H54 (cell line): ENCODE measurements around the gene MOSMO.
"Not testable (repeated sequence)": the region's sequence is repeated elsewhere in the genome, so short reads cannot be mapped to it uniquely, and the experiment has no call there.

Source experiments
- DNase-seq: peaks from one replicate; pipeline ENCODE4 v3.0.0; 2011; ENCODE audit warnings: low spot score, mixed read lengths; ENCODE audit not compliant: insufficient read length
- FAIRE-seq: peaks from 3 replicates; lab custom pipeline; 2011; peaks lifted over from hg19 to GRCh38; lab: Jason Lieb, UNC
- POLR2A ChIP-seq: IDR thresholded peaks from 2 replicates; pipeline ENCODE4 v1.6.1; 2011; ENCODE audit warnings: low read depth, mild to moderate bottlenecking, low read length

The MOSMO gene

GRCh38 chr16:22078656-22079055, 70.7 kb downstream of the MOSMO start:
- DNase-seq, result no peak
- FAIRE-seq, result no peak
- TF ChIP-seq POLR2A, result no peak

- DNase-seq (no peak), FAIRE-seq (no peak)
Measured at GRCh38 chr16:22081050-22081449, 73.1 kb downstream of the MOSMO start.

GRCh38 chr16:22086440-22086839, 78.5 kb downstream of the MOSMO start:
- DNase-seq (no peak), FAIRE-seq (no peak)
- TF ChIP-seq POLR2A, result no peak

More at GRCh38 chr16:22081050-22081449, 73.1 kb downstream of the MOSMO start:
- no peak for TF ChIP-seq POLR2A

GRCh38 chr16:22088642-22089041, 80.7 kb downstream of the MOSMO start:
- no peak for TF ChIP-seq POLR2A
- FAIRE-seq (no peak), DNase-seq (no peak)

- TF ChIP-seq POLR2A, result no peak
- FAIRE-seq (no peak), DNase-seq (no peak)
Measured at GRCh38 chr16:22089910-22090309, 82.0 kb downstream of the MOSMO start.

- DNase-seq (no peak), FAIRE-seq (no peak)
- TF ChIP-seq POLR2A, result no peak
Measured at GRCh38 chr16:22091721-22092120, 83.8 kb downstream of the MOSMO start.

- TF ChIP-seq POLR2A, result no peak
- FAIRE-seq (no peak), DNase-seq (no peak)
Measured at GRCh38 chr16:22092143-22092933, 84.4 kb downstream of the MOSMO start, which contains the start of gene VWA3A. VWA3A (plus strand) TSS chr16:22092541; CDS start chr16:22092638, 97 bp downstream.

GRCh38 chr16:22093331-22093730, 85.4 kb downstream of the MOSMO start:
- no peak for FAIRE-seq

GRCh38 chr16:22093996-22094395, 86.1 kb downstream of the MOSMO start:
- FAIRE-seq, result no peak
- DNase-seq, result no peak
- no peak for TF ChIP-seq POLR2A

More at GRCh38 chr16:22093331-22093730, 85.4 kb downstream of the MOSMO start:
- no peak for TF ChIP-seq POLR2A
- DNase-seq, result no peak

GRCh38 chr16:22098405-22099255, 90.7 kb downstream of the MOSMO start:
- DNase-seq (peak; percentile 25), FAIRE-seq (peak; percentile 71)

GRCh38 chr16:22099256-22099975, 91.5 kb downstream of the MOSMO start:
- no peak for TF ChIP-seq POLR2A
- no peak for DNase-seq
- no peak for FAIRE-seq

More at GRCh38 chr16:22098405-22099255, 90.7 kb downstream of the MOSMO start:
- no peak for TF ChIP-seq POLR2A

GRCh38 chr16:22103441-22103840, 95.5 kb downstream of the MOSMO start:
- FAIRE-seq, result no peak
- DNase-seq, result no peak
- TF ChIP-seq POLR2A, result no peak

GRCh38 chr16:22109258-22109898, 101.5 kb downstream of the MOSMO start:
- no peak for TF ChIP-seq POLR2A
- DNase-seq (no peak), FAIRE-seq (no peak)

- DNase-seq, FAIRE-seq: not testable (repeated sequence)
Measured at GRCh38 chr16:22111629-22112028, 103.7 kb downstream of the MOSMO start.
